HG03025 (cell line): Measurements from ENCODE around the gene RNF14.
"Not testable (repeated sequence)": the region's sequence is repeated elsewhere in the genome, so short reads cannot be mapped to it uniquely, and the experiment has no call there.

Source experiments
- ATAC-seq: cut with Tn5 transposase; IDR thresholded peaks from one replicate; pipeline ENCODE4 v1.9.1; 2021; ENCODE audit warnings: mild to moderate bottlenecking, moderate library complexity; ENCODE audit not compliant: unreplicated experiment, low FRiP score

RNF14 gene

DNA sequence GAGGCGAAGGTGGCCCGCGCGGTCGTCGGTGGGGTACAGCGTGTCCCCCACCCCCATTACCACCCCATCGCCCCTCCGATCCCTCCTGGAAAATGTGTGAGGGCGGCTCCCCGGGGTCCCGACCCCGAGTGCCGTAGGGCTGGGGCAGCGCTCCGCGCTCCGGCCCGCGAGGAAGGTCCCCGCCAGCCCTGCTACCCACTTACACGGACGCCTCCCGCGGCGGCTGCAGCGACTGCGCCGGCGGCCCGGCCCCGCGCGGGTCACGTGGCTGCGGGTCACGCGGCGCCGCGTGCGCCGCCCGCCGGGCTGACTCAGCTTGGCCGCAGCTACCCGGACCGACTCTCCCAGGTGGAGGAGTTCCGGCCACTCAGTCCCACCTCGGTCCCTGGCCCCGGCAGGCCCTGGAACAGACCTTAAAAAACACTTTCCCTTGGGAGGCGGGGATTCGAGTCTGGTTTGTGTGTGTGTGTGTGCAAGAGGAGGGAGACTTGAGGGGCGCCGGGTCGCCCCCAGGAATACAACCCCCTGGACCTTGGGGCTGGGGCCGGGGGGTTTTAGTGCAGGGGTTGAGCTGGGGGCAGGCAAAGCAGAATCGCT, 44.0 kb downstream of the RNF14 start, which contains the start of gene GNPDA1:
Gene GNPDA1, minus strand, starts transcription at position 236 of the 597 bp plus-strand sequence. CDS start 992 bp downstream, outside the sequence.
- peak; percentile 54 for ATAC-seq

DNA sequence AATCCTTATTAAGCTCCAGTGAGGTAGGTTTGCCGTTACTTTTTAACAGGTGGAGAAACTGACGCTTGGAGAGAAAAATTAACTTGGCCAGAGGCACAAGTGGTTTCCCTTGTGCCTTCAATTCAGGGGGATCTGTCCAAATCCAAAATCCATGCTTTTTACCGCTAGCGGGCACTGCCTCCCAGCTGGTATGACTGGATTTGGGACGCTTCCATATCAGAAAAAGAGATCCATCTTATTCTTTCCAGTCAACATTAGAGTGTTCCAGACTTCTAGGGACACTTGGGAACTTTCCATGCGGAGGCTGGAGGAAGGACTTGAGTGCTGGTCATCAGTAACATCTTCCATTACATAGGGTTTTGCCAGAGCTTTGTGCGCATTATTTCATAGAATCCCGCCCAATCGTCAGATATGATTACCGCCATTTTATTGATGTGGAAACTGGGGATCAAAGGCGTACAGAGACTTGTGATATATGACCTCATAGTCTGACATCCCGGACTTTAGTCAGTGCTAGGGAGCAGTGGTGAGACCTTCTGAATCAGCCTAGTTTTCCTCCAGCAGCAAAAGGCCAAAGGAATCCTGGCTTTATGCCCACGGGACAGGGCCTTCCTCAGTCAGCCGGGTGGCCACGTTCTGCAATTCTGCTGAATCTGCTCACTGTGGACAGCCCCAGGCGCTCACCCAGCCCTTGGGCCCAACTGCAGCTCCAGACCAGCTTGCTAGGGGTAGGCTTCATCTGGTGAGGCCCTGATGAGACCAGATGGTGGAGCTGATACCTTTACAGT, 45.0 kb downstream of the RNF14 start:
- no peak for ATAC-seq

DNA sequence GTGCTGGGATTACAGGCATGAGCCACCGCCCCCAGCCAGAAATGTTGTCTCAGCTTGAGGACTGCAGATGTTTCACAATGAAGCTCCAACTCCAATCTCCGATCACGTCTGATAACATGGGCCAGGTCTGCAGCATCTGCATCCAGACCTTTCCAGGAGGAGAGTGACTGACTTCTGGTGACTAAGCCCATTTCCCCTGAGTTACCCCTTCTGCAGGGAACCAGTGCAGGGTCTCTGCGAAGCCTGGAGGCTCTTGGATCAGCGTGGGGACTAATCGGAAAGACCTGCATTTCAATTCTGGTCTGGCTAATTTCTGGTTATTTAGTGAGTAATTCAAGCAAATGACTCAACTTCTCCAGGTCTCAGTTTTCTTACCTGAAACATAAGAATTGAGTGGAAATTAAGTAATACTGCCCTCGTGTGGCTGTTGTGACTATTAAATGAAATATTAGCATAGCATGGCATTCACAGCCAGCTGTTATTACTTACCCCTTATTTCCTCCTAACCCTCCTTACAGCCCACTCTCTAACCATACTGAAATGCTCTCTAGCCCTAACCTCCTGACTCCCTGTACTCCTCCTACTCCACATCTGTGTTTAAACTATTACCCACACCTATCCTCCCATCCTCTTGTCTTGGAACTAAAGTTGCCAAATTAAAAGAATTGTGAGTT, 46.1 kb downstream of the RNF14 start:
- ATAC-seq = no peak

DNA sequence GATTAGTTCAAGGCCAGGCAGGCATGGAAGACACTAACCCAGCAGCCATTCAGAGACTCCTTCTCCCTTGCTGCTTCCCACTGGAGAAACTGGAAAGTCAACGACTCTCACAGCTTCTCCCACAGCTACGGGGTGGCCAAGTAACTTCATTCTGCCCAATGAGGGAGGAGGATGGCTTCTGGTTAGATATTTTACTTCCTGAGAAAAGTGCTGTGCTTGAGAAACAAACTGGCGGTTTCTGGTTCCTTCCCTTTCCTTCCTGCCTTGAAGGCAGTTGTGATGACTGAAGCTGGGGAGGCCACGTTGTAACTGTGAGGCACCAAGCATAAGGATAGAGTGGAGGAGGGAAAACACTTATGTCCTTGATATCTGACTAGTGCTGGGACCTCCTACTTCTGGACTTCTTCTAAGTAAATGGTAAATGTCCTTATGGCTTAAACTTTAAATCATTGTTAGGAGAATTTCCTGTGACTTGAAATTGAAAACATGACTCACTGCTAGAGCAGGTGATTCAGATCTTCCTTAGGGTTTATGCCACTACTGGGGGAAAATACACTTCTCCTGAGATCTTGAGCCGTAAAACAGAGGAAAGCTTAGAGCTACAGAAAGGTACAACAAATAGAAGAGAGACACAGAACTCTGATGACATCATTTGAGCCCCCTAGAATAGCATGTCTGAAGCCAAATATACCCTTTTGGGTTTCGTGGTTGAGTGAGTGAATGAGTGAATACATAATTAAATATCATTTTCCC, 47.1 kb downstream of the RNF14 start:
- ATAC-seq = no peak

DNA sequence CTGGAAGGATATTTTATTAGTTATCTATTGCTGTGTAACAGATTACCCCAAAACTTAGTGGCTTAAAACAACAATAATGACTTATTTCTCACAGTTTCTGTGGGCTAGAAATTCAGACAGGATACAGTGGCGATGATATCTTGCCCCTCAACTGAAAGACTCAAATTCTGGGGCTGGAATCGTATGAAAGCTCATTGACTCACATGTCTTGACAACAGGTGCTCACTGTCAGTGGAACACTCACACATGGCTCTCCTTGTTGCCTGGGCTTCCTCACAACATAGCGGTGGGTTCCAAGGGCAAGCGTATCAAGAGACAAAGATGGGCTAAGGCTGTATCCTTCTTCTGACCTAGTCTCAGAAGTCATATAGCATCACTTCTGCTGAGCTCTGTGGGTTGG, 47.7 kb downstream of the RNF14 start:
- ATAC-seq = no peak

DNA sequence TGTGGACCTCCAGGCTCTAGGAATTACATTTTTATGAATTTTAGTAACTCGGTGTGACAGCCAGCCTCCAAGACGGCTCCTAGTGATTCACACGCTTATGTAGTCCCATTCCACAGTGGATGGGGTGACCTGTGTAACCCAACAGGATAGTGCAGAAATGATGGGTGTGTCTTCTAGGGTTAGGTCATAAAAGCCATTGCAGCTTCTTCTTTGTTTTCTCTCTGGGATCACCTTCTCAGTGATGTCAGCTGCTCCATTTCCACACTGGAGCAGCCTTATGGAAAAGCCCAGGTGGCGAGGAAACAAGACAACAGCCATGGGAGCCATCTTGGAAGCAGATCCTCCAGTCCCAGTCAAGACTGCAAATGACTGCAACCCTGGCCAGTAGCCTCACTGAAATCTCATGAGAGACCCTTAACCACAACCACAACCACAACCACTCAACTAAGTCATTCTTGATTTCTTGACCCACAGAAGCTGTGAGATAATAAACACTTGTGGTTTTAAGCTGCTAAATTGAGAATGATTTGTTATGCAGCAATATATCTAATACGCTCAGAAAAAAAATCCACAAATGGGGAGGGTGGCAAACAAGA, 49.0 kb downstream of the RNF14 start:
- no peak for ATAC-seq

DNA sequence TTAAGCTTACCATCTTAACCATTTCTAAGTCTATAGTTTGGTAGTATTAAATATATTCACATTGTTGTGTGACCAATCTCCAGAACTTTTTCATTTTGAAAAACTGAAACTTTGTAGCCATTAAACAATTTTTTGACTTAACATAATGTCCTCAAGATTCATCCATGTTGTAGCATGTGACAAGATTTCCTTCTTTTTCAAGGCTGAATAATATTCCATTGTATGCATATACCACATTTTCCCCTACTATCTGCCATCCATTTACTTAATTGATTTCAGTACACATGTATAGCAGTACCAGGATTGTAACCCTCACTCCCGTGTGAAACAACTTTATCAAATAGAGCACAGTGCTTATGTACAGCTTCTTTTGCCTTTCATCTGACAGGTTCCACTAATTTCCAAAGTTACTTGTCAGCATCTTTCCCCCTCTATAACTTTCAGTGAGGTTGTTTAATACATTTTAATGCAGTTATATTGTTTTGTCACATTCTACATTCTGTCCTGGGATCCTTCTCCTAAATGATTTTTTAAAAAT, 51.3 kb downstream of the RNF14 start:
- ATAC-seq = no peak

DNA sequence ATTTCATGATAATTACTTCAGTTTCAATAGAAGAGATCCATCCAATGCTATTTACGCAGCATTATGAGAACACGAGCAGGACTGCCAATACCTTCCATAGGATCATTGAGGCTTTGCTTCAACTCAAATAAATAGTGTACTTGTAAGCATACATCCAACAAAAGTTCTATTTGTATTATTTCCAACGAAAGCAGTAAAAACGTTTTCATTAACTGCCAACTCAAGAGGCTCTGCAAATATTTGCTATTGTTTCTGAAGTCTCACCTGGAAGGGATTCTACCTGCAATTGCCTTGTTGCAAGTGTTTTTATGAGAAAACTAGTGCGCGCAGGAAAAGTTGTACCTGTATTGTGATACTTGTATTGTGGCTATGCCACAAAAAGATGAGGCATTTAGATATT, 54.9 kb downstream of the RNF14 start:
- ATAC-seq = no peak

DNA sequence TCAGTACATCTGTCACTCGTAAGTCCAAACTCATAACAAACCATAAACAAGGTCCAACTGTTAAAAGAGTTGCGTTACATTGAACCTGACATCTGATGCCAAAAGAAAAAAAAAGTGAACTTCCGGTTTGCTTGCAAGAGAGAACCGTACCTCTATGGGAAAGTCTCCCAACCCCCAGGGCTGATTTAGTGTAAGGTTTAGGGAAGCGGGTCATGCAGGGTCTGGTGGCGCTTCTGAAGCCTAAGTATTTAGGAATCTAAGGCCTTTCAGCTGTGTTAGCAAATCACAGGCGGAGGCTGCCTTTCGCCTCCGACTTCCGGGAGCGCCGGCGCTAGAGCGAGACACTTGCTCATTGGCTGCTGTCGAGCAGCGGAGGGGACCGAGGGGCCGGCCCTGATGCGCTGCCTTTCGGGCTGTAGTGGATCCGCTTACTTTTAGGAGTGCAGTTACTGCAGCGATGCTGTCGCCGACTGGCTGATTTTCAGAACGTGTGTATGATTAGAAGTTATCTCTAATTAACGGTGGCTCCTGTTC, 55.9 kb downstream of the RNF14 start:
- peak; percentile 98 for ATAC-seq

DNA sequence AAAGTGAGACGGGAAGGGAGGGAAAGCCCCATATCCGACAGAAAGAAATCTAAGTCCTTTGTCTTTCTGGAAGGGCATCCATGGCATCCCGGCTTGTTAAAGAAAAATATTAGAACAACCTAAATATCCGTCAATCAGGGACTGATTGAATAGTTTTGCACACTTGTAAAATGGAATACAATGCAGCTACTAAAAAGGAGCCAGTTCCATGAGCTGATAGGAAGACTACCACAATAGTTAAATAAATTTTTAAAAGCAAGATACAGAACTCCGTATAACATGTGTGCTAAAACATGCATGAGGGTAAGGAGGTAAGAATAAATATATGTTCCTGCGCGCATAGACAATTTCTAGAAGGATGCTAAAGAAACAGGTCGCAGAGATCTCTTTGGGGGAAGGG, 56.7 kb downstream of the RNF14 start:
- no peak for ATAC-seq

DNA sequence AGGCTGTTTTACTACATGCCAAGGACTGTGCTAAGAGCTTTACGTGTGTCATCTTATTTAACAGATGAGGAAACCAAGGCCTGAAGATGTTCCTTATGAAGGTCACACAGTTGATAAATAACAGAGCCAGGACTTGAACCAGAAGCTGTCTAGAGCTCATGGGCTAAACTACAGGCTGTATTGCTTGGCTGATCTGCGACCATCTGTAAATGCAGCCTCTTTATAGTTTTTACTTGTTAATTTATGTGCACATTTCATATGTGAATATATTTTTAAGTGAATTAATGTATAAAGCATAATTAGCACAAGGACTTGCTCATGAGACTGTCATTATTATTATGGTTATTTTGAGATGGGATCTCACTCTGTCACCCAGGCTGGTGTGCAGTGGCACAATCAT, 63.2 kb downstream of the RNF14 start:
- ATAC-seq = no peak

DNA sequence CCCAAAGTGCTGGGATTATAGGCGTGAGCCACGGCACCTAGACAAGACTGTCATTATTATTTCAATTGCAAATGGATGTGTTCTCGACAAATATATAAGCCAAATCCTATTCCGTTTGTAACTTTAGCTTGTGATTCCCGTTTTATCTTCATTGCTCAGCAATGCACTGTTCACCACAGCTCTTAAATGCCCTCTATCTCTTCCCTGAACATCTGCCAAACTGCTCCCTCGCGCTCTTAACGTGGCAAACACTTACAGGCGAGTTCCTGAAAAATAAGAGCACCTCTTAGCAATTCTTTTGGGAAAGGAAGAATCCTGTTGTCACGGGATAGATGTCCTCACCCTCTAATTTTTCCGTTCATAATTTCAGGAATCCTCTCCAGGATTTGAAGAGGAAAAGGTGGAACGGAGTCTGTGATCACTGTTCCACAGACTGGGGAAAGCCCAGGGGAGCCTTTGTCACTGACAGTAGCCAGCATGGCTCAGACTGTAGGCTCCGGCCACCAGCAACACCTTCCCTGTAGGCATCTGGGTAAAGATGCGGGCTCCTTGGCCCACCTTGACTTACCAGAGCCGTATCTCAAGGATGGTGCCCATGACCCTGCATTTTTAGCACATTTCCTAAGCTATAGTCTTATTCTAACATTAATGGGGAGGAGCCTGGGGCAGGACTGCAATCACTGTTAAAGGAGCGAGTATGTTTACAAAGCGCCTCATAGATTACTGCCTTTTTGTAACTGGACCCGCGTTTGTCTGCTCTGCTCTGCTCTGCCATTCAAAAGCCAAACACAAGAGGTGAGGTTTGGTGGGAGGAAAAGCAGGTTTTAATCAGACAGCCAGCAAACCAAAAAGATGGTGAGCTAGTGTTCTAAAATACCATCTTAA, 64.1 kb downstream of the RNF14 start:
- no peak for ATAC-seq

DNA sequence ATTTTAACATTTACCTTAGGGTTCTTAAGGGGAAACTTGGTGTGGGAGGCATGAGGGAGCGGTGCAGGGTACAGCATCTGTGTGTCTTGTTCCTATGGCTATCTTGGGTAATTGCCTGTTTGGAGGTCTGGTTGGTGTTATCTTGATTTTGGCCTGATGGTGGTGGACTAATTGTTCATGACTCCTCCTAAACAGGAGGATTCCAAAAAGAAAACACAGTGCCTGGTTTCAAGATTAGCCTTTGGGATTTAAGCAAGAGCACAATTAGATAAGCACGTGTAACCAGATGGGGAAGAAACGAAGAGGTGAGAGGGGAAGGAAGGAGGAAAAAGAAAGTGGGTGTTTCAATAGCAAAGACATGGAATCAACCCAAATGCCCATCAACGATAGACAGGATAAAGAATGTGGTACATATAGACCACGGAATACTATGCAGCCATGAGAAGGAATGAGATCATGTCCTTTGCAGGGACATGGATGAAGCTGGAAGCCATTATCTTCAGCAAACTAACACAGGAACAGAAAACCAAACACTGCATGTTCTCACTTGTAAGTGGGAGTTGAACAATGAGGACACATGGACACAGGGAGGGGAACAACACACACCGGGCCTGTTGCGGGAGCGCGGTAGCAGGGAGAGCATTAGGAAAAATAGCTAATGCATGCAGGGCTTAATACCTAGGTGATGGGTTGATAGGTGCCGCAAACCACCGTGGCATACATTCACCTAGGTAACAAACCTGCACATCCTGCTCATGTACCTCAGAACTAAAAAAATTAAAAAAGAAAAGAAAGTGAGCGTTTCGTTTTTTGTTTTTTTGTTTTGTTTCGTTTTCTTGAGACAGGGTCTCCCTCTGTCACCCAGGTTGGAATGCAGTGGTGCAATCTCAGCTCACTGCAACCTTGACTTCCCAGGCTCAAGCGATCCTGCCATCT, 65.0 kb downstream of the RNF14 start:
- not testable (repeated sequence) for ATAC-seq

DNA sequence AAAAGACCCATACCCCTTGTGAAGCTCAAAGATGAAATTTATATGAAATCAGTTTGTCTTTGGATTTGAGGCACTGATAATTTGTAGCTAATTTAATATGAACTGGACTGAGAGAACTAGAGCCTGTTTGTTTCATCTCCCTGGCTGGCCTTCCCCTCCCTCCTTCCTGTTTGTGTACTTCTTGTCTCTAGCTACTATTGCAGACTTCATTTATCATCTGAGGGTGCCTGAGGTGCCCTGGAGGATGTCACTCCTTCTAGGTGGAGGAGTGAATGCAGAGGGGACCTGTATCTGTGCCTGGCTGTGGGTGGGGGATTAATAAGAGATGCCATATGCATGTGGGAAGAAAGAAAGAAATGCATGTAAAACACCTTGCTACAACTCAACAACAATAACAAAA, 66.1 kb downstream of the RNF14 start:
- ATAC-seq = no peak

DNA sequence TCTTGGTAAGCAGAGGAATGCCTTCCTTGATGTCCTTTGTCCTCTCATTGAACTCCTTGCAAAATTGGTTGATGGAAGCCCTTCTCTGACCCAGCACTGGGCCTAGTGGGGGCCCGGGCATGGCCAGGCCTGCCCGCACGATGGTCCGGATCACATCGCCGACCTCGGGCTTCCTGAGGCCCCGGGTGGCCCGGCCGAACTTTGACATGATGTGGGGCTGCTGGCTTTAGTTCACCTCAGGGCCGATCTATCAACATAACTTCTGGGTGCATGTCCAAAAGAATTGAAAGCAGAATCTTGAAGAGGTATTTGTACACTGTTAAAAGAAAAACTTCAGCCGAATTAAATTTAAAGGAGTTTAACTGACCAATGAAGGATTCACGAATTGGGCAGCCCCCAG, 68.0 kb downstream of the RNF14 start:
- ATAC-seq = no peak

DNA sequence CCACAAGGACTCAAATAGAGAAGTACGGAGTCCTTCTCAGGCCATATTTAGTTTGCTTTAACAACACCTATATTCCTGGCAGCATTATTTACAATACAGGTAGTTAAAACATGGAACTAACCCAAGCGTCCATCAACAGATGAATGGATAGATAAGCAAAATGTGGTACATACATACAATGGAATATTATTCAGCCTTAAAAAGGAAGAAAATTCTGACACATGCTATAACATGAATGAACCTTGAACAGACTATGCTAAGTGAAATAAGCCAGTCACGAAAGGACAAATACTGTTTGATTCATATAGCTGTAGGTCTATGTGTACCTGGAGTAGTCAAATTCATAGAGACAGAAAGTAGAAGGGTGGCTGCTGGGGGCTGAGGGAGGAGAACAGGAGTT, 68.7 kb downstream of the RNF14 start:
- not testable (repeated sequence) for ATAC-seq

DNA sequence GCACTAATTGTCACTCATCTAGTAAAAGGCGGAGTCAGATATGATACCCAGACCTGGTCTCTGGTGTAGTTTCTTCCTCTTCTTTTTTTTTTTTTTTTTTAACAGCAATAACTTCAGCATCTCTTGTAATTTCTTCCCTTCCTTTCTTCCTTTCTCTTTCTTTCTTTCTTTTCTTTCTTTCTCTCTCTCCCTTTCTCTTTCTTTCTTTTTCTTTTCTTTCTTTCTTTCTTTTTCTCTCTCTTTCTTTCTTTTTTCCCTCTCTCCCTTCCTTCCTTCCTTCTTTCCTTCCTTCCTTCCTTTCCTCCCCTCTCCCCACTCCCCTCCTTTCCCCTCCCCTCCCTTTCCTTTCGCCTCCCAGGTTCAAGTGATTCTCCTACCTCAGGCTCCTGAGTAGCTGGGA, 69.8 kb downstream of the RNF14 start:
- ATAC-seq = no peak
